Pulmonary artery endothelial cell (primary cell): ENCODE measurements around the gene KCNQ2. TPM values are rescaled to one million over a fixed set of nuclear protein-coding genes. Genes with fewer than 3 reads are reported as not detected.

Experiments used
- DNase-seq: peaks from one replicate; pipeline ENCODE4 v3.0.0-alpha.2; 2011; ENCODE audit warnings: low read depth, low spot score
- total RNA-seq: library from RNA; depleted of rRNA; stranded (reverse); fragments of >200 nt; gene quantifications from 2 replicates; pipeline ENCODE4 v1.2.3, GENCODE V29; 2014

KCNQ2 gene
- total RNA-seq, 1 donor from 2014 or later, result not detected

DNA sequence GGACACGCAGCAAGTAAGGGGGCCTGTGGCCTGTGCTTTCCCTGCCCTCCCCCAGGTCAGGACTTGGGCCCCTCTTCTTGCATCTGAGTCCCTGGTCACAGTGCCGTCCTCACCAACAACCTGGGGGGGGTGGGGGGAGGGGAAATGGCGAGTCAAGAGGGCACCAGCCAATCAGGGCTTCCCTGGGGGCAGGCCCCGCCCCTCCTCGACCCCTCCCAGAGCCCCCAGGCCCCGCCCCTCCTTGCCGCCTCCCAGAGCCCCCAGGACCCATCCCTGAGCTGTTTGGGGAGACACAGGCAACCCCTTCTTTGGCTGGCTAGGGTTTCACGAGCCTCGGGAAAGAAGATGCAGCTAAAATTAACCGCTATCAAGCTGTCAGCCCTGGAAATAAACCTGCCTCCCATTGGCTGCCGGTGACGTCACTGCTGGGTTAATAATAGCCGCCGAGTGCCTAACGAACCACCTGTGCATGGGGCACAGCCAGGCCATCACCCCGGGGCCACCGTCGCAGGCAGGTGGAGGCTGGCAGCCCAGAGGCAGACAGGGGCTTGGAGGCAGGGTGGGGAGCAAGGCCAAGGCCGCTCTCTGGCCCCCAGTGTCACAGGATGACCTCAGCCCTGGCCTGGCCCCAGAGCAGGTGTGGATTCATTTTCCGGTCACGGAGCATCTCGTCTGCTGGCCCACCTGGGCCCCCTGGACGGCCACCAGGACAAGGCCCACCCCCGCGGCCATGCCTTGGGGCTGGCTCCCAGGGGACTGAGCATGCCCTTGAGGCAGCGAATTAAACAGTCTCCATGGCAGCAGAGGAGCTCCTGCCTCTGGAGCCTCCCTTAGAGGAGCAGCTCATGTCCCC lies 29.6 kb upstream of the KCNQ2 start:
- no peak for DNase-seq

DNA sequence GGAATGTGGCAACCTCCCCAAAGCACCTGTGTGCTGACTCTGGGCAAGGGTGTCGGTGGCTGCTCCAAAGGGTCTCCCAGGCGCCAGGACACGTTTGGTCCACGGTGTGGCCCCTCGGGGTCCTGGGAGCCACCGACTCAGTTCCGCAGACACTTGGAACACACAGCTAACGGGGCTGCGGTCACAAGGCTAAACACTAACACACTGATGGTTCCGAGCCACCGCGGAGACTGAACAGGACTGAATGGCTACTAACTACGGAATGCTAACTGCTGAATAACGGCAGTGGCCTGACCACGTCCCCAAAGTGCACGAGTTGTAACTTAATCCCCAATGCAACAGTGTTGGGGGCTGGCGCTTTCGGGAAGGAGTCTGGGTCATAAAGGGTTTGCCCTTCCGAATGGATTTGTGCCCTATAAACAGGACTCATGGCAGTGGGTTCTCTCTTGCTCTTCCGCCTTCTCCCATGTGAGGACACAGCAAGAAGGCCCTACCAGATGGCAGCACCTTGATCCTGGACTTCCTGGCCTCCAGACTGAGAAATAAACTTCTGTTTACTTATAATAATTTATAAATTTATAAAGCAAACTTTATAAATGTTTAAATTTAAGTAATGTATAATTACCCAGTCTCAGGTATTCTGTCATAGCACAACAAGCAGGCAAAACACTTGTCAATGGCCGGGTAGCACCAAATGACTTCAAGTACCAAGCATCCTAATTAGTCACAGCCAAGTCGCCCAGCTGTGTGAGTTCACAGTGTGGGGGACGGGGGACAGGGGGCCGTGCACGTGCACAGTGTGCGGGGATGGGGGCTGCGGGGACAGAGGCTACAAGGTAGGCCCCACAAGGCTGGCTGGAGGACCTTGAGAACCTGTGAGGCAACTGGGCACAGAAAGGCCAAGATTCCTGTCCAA lies 28.7 kb upstream of the KCNQ2 start:
- DNase-seq, result no peak

DNA sequence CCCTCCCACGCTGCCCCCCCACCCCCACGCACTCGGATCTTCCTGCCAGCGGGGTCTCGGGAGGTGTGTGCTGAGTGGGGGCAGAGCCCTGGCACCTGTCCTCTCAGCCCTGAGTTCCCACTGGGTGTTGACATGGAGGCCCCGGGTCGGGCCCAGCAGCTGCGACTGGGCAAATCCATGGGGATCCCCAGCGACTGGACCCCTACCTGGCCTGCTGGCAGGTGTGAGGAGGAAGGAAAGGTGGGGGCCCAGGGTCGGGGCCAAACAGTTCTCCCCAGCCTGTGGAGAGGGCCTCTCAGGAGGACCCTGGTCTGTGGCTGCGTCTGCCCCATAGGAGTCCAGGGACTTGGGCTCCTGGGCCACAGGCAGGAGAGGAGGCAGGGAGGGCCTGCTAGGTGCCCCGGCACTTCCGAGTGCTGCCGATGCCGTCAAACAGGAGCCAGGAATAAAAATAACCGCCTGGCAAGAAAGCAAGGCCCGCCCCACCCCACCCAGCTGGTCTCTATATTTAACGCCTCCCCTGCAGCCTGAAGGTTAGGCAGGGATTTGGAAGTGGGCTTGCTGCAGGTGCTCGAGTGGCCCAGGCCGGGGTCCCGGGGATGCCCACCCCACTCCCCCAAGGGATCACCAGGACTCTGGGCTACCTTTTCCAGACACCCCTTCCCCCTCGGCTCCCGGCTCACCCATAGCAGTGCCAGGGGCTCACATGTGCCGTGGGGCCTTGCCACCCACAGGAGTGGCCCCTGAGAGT lies 27.9 kb upstream of the KCNQ2 start:
- no peak for DNase-seq

DNA sequence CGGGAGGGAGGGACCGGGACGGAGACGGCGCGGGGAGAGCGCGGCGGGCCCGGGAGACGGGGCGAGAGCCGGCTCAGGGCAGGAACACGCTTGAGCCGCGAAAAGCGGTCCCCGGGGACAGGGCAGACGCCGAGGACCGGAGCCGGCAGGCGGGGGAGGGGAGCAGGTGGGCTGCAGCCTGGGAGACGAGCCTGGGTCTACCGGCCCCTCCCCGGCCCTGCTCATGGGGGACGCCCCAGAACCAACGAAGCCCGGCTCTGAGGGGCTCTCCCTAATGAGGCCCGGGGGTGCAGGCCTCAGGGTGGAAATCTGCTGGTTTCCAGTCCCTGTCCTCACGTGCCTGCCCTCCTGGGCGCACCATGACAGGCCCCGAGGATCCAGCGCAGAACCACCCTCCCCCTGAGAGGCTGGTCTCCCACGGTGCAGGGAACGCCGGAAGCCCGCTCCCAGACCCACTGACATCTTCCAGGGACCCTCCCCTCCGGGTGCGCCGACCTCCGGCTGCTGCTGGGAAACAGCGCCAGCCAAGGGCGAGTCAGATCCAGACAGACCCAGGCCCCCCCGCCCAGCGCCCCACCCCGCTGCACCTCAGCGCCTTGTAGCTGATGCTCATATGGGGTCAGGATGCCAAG lies 27.0 kb upstream of the KCNQ2 start:
- DNase-seq, result no peak

DNA sequence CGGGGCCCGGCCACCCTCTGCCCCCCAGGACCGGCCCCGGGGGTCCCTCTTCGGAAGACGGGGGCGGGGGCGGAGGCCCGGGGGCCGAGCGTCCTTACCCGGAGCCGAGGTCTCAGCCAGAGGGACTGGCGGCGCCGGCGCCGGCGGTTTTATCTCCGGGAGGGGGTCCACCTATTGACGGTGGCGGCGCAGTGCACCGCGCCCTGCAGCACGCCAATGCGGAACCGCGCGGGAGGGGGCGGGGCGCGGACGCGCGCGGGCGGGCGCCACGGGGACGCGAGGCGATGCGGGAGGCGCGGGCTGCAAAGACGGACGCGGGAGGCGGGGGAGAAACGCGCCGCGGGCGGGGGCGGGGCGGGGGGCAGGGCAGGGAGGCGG lies 26.5 kb upstream of the KCNQ2 start, which contains the start of gene EEF1A2:
Gene EEF1A2, minus strand, starts transcription at position 124 of the 378 bp plus-strand sequence. CDS start 1,320 bp downstream, outside the sequence.
- no peak for DNase-seq

DNA sequence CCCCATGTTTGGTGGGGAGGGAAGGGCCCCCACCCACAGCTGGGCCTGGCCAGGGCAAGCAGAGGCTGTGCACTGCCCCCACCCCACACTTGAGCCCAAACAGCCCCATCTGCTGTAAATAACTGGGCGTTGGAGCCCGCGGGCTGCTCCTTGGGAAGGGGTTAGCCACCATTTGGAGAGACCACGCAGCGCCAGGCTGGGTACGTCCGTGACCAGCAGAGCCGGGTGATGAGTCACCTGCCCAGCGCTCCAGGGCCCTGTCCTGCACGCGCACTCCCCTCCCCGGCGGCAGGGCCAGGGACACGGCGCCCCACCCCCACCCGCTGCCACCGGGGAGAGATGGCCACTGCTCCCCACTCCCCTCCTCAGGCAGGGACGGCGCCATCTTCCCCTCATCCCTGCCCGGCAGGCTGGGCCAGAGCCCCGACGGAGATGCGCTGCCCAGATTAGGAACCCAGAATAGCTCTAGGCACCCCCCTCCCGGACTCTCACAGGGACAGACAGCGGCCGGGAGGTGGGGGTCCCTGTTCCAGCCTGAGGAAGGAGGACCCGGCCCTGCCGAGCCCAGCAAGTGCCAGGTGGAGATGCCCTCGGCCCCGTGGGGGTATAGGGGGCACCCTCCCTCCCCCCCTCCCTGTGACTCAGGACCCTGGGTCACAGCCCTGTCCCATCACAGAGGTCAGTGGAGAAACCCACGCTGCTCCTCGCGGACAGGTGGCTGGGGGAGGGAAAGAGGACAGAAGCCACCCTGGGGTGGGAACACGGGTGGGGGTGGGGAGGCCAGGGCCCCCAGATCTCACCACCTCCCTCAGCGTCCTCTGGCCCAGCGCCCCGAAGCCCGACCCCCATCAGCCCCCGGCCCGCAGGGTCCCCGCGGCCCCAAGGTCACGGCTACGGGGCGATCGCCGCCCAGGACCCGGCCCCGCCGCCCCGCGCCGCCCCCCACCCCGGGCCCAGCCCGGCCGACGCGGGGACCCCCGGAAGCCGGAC lies 25.8 kb upstream of the KCNQ2 start:
- DNase-seq, result no peak

DNA sequence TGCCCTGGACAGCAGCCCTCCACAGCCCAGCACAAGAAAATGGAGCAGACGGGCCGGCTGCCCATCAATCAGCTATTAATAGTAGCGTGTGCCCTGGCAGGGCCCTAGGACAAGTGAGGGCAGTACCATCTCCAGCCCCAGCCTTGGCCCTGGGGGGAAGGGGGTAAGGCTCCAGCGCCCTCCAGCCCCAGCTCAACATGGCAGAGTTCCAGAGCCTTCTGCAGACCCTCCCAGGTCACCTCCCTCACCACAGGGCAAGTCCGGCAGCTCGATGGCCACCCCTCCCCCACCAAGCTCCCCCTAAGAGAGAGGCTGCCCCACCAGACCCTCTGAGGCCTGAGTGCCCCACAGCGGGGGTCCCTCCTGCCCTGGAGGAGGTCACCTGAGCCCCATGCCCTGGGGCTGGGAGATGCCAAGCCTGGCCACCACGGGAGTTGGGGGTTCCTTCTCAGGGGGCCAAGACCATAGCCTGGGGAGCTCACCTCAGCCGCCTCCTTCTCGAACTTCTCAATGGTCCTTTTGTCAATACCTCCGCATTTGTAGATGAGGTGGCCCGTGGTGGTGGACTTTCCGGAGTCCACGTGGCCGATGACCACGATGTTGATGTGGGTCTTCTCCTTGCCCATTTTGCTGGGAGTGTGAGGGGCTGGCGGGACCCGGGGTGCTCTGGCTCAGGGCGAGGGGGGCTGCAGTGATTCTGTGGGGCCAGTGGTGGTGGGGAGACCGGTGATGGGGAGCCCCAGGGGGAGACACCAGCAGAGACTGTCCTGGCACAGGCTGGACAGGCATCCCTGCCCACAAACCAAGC lies 24.9 kb upstream of the KCNQ2 start:
- DNase-seq, result no peak

DNA sequence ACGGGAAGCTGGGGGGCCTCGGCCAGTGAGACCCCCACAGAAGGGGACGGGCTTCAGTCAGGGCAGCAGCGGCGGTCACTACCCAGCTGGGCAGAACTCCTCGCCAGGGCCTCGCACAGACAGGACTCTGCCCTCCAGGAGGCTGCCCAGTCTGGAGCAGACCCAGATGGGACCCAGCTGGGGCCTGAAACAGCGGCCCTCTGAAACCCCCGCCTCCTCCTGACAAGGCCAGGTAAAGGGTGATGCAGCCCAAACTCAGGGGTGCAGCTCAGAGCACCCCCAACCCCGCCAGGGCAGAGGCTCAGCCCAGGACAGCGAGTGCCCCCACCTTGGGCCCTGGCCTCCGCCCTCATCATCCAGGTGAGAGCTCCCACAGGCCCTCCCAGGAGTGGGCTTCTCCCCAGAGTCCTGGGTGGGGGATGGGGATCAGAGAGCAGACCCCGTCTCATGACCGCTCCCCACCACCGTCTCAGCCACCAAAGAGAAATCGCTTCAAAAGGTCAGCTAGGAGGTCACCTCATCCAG lies 24.2 kb upstream of the KCNQ2 start:
- DNase-seq, result no peak

DNA sequence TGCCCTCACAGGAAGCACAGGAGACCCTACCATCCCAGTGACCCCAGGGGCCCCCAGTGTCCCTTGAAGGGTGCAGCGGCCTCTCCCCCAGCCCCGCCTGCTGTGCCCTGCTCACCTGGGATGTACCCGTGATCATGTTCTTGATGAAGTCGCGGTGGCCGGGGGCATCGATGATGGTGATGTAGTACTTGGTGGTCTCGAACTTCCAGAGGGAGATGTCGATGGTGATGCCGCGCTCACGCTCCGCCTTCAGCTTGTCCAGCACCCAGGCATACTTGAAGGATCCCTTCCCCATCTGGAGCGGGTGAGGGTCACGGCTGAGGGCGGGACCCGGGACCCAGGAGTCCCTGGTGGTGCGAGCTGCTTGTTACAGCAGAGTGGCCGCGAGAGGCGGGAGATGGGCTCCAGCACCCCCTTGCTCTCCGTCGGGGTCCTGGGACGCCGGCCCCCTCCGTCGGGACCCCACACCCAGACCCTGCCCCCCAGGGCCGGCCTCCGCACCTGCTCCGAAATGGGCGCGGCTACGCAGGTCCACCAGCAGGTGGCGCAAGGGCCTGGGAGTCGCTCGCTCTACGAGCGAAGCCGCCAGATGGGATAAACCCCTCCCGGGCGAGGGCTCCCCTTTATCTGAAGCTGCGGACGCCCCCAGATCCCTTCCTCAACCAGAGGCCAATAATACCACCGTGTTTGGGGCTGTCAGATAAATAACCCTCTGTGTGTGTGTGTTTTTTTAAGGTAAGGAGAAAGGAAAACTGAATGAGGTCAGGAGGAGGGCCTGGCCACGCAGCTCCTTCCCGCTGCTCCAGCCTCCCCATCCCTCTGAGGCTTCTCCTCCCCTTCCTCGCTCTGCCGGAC lies 23.5 kb upstream of the KCNQ2 start:
- DNase-seq, result no peak

DNA sequence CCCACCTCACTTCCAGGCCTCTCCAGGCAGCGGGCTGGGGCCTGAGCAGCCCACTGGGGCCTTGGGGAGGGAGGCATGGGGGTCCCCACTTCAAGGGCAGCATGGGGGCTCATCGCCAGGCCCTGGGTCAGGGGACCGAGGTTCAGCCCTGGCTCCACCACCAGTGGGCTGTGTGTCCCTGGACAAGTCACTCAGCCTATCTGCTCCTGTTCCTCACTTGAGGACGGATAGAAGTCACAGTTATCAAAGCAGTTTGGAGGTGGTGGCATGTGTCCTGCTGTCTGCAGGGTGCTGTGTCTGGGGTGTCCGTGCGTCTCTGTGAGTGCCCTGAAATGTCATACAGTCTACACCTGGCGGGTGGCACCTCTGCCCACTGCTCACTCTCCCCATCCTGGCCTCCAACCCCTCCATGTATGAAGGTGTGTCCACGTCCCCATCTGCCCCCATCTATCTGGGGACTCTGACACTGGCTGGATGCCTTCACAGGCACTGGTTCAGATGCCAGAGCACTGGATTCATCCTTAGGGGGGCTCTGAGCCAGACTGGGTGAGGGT lies 22.8 kb upstream of the KCNQ2 start:
- DNase-seq, result no peak

DNA sequence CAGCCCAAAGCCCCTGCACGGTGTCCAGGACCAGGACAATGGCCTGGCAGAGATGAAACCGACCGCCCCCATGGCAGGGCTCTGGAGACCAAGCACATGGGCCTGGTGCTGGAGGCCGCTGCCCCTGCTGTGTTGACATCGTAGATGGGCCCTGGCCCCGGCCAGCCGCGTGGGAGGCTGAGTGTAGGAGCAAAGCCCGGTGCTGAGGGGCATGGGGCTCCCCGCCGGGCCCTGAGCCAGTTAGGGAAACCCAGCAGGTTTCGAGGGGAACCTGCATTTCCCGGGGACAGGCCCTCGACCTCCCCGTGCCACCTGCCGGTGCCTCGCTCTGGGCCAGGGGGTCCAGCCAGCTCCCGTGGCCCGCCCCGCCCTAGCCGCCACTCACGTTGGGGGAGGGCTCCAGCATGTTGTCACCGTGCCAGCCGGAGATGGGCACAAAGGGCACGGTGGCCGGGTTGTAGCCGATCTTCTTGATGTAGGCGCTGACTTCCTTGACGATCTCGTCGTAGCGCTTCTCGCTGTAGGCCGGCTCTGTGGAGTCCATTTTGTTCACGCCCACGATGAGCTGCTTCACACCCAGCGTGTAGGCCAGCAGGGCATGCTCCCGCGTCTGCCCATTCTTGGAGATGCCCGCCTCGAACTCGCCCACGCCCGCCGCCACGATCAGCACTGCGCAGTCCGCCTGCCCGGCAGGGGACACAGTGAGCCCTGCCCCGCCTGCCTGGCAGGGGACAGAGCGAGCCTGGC lies 22.1 kb upstream of the KCNQ2 start:
- DNase-seq, result no peak

DNA sequence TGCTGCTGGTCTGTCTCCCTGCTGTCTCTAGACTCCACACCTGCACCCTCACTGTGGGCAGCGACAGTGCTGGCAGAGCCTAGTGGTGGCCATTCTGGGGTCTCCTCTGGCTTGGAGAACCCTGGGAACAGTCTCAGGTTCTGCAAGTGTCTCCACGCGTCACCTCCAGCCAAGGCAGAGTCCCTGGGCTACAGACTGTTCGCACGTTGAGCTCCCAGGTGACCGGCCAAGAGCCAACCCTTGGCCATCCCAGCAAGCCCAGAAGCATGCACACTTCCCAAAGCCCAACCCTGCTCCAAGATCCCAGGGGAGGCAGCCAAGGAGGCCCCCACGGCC lies 21.6 kb upstream of the KCNQ2 start:
- no peak for DNase-seq

DNA sequence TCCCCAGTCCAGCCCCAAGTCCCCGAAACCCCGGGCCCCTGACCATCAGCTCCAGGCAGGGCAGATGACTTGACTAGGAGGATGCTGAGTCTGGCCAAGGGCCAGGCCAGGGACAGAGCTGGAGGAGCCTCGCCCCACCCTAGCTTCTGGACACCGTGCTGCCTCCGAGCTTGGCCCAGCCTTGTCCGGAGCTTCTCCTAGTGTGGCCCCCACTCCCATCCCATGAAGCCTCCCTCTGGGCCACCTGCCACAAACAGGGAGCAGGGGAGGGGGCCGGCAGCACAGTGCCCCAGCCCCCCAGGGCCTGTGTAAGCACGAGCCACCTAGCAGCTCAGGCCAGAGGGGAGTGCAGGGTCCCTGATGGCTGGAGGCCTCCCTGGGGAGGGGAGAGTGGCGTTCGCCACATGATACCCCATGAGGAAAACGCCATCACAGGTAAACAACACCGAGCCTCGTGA lies 21.1 kb upstream of the KCNQ2 start:
- no peak for DNase-seq

DNA sequence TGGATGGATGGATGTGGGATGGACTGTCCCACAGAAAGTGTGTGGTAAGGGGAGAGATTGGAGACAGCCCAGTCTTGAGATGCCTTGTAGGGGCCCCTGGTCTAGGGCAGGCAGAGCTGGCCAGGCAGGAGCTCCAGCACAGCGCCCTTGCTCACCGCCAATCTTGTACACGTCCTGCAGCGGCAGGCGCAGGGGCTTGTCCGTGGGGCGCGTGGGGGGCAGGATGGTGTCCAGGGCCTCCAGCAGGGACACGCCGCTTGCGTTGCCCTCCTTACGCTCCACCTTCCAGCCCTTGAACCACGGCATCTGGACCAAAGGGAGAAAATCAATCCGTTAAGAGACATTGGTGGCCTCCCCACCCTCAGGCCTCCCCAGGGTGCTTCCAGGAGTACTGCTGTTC lies 20.5 kb upstream of the KCNQ2 start:
- no peak for DNase-seq

DNA sequence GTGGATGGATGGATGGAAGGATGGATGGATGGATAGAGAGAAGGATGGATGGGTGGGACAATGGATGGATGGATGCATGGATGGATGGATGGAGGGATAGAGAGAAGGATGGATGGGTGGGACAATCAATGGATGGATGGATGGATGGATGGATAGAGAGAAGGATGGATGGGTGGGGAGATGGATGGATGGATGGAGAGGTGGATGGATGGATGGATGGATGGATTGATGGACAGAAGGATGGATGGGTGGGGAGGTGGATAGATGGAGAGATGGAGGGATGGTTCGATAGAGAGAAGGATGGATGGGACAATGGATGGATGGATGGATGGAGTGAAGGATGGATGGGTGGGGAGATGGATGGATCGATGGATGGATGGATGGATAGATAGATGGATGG lies 20.1 kb upstream of the KCNQ2 start:
- DNase-seq, result no peak

DNA sequence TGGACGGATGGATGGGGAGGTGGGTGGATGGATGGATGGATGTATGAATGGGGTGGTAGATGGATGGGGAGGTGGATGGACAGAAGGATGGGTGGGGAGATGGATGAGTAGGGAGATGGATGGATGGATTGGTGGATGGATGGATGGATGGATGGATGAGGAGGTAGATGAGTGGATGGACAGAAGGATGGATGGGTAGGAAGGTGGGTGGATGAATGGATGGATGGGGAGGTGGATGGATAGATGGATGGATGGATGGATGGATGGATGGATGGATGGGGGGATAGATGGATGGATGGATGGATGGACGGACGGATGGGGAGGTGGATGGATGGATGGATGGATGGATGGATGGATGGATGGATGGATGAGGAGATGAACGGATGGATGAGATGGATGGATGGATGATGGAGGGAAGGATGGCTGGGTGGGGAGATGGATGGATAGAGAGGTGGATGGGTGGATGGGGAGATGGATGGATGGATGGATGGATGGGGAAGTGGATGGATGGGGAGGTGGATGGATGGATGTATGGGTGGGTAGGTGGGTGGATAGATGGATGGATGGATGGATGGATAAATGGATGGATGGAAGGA lies 19.3 kb upstream of the KCNQ2 start:
- DNase-seq, result no peak

DNA sequence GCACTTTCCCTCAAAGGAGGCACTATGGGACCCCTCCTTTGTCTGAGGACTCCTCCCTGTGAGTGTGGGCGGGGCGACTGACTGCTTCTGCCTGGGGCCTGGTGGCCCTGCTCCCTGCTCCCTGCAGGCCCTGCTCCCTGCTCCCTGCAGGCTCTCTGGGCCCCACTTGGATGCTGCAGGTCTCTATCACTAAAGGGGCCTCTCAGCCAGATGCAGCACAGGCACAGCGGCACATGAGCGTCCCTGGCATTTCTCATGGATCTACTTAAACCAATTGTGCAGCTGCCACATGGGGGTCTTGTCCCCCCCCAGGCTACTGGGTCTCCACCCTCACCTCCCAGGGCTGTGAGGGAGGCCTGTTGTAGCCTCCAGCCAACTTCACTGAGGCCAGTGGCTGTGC lies 18.6 kb upstream of the KCNQ2 start:
- no peak for DNase-seq
